Activated CD4-positive, alpha-beta T cell treated with anti-CD3 and anti-CD28 coated beads for 4 hours (primary cell): ENCODE measurements around the gene ZSCAN10.

Source experiments
- DNase-seq, 2 donors: peaks; one replicate each; pipeline ENCODE4 v3.0.0-alpha.2; 2020

The ZSCAN10 gene

DNA sequence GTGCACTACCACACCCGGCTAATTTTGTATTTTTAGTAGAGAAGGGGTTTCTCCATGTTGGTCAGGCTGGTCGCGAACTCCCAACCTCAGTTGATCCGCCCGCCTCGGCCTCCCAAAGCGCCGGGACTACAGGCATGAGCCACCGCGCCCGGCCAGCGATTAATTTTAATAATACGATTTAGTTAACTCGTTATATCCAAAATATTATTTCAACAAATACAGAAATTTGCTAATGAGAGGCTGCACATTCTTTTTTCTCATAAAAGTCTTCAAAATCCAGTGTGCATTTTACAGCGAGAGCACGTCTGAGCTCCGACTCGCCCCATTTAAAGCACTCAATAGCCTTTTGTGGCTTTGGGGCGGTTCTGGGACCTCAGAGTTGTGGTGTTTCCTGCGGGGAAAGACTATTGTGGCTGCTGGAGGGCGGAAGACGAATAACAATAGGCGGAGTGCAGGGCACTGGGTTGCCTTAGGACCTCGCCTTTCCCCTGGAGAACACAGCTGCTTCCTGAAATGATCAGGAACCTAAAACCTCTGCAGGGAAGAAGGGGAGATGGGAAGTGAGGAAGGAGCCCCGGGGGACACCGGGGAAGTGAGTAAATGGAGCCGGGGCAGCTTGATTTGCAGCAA, 2.9 kb upstream of the ZSCAN10 start:
- DNase-seq, result peak in 1 of 2 donors; percentile 28

DNA sequence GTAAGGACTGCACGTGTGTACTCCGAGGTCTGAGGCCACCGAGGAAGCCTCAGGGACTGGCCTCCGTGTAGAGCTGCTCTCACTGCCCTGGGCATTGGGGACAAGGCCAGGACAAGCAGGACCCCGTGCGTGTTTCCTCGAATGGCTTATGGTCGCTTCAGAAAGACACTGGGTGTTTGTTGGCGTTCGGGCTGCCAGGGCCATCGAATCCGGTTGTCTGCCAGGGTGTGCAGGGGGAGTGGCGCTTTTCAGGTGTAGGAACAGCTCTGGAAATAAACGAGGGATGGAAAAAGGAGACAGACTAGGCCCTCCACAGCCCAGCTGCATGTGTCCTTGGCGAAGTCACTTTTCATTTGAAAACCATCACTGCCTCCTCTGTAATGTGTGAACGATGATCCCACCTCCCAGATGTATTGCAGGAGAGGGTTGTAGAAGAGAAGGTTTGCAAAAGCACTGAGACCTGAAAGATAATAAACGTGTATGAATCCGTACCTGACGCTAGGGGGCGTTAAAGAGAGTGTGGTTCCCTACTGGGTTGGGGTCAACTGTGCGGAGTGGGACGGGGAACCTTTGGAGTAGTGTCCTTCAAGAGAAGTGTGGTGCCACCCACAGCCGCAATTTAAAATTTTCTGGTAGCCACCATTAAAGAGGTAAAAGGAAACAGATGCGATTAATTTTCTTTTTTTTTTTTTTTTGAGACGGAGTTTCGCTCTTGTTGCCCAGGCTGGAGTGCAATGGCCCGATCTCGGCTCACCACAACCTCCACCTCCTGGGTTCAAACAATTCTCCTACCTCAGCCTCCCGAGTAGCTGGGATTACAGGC, 2.1 kb upstream of the ZSCAN10 start:
- peak; percentile 34 to 49 for DNase-seq

DNA sequence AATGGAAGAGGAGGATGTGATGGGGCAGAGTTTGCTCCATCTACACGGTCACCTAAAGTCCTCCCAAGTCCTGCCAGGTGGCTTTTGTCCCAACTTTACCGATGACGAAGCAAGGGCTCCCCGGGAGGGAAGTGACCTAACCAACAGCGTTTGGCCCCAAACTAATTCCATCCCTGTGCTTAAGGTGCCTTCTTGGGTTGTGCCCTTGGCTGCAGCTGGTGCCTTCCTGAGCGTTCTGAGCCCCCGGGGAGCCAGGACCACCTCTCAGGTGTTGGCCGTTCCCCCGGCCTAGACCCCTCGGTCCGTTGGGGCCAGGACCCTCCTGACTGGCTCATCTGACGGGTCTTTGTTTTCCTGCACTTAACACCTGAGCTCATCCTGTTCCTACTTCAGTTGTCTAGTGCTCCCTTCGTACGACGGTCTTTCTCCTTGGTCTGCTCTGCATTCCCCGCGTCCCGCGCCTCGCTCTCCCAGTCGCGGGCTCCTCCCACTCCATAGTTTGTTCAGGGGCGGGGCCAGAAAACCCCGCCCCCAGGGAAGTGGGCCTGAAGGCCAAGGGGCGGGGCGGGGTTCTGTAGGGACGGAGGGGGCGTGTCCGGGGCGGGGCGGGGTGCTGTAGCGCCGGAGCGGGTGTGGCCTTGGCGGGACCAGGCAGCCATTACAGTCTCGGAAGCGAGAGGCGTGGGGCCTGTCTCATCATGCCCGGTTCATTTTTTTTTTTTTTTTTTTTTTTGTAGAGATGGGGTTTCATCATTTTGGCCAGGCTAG, 822 bp upstream of the ZSCAN10 start:
- DNase-seq, result peak; percentile 95 to 96

DNA sequence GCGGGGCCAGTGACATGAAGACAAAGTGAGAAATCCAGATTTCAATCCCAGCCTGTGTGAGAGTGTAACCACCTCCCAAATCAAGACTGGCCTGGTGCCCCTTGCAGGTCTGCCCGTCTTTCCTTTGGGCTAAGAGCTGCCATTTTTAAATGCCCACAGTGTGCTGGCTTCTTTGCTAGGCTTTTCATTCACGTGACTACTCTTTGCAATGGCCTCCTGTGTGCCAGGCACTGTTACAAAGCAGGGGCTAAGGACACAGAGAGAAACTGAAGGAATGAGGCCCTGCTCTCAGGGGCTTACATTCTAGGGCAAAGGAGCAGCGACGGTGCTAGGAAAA, 269 bp upstream of the ZSCAN10 start:
- no peak for DNase-seq

DNA sequence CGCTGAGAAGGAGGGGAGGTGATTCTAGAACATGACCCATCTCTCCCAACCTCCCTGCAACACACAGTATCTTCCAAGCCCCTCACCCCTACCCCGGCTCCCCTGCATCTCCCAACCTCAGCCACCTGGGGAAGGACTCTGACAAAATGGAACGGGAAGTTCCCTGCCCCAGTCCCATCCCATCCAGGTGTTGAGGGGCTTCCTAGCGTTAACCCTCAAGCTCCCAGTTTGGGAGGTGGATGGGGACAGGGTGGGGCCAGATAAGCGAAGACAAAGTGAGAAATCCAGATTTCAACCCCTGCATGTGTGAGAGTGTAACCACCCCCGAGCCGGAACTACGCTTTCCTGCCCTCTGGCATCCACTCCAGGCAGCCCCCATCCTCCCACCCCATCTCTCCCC, 1.8 kb downstream of the ZSCAN10 start:
- DNase-seq, result no peak

DNA sequence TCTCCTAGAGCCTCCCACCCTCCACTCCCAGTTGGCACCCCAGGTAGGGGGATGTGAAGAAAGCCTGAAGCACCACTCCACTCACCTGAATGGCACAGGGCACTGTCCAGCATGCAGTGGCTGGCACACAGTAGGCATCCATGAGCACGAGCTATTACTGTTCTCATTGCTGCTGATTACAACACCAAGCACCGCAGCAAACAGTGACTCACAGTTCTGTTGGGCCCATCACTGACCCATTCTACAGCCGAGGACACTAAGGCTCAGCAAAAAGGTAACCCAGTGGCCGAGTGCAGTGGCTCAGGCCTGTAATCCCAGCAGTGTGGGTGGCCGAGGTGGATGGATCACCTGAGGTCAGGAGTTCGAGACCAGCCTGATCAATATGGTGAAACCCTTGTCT, 2.7 kb downstream of the ZSCAN10 start:
- no peak for DNase-seq

DNA sequence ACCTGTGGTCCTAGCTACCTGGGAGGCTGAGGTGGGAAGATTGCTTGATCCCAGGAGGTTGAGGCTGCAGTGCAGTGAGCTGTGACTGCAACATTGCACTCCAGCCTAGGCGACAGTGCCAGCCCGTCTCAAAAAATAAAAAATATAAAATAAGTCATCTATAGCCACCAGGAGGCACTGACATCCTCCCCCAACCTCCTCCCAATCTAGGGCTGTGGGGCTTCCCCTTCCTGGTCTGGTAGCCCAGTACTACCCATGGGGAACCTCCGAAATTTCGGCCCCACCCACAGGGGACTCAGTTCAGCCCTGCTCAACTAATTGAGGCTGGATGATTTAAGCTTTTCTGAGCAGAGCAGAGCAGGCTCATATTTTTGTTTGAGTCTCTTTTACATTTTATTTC, 3.2 kb downstream of the ZSCAN10 start:
- peak; percentile 52 to 64 for DNase-seq

DNA sequence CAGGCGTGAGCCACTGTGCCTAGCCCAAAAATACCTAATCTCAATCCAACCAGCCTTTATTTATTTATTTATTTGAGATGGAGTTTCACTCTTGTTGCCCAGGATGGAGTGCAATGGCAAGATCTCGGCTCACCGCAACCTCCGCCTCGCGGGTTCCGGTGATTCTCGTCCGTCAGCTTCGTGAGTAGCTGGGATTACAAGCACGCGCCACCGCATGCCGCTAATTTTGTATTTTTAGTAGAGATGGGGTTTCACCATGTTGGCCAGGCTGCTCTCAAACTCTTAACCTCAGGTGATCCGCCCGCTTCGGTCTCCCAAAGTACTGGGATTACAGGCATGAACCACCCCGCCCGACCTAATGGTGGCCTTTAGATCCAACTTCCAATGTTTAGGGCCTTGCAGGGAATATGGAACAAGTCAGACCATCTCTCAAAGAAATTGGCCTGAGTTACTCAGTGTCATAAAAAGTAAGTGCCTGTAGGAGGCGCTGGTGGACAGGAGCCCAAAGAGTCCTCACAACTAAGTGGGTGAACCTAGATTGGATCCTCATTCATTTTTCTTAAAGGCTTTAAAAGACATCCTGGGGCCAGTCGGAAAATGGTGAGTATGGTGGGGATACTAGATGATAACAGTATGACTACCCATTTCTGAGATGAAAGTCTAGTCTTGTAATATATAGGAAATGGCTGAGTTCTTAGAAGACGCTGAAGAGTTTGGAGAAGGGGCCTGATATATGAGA, 4.6 kb downstream of the ZSCAN10 start:
- peak; percentile 47 to 60 for DNase-seq

DNA sequence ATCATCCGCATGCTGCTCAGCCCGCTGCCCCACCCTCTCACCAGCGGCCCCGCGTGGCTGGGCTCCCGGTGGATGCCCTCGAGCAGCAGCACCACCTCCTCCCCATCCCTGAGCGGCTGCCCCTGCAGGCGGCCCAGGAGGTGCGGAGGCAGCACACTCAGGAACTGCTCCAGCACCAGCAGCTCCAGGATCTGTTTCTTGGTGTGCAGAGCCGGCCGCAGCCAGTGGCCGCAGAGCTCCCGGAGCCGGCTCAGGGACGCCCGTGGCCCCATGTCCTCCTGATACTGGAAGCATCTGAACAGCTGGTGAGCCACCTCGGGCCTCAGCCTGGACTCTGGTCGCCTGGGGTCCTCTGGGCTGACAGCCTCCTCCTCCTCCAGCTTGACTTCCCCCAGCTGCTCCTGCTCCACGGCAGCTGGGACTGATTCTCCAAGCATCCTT, 6.6 kb downstream of the ZSCAN10 start:
- DNase-seq, result no peak

DNA sequence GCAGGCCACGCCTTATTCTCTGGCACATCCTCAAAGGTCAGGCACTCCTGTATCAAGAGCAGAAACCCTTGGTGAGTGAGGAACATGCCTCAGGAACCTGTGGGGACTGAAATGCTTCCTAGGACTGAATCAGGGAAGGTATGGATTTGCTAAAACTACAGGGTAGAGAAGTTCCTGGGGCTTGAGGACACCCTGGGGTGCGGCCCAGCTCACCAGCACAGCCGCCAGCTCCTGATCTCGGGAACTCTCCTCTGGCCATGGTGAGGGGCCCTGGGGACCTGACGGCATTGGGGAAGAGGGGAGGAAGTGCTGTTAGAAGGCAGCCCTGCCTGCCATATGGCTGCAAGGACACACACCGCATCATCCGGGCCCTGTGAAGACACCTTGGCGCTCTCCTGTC, 7.5 kb downstream of the ZSCAN10 start:
- no peak for DNase-seq

DNA sequence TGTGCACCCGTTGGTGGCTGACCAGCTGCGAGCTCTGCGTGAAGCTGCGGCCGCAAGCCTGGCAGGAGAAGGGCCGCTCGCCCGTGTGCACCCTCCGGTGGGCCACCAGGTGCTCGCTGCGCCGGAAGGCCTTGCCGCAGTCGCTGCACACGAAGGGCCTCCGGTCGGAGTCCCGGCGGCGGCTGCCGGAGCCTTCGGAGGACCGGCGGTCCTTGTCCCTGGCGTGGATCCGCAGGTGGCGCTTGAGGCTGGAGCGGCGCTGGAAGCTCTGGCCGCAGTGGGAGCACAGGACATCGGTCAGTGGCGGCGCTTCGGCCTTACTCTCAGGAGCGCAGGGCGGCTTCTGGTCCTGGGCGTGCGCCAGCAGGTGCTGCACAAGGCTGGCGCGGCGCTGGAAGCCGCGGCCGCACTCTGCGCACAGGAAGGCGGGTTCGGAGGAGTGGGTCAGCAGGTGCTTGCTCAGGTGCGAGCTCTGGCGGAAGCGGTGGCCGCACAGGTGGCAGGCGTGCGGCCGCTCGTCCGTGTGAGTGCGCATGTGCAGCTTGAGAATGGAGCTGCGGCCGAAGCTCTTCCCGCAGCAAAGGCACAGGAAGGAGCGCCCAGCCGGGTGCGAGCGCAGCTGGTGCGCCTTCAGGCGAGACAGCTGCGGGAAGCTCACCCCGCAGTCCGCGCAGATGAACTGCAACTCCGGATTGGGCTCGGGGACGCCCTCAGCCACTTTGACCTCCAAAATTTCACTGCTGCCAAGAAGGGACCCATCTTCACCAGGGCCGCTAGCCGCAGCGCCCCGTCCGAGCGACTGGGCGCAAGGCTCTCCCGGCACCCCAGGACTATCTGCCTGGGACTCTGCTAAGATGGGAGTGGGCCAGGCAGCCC, 9.1 kb downstream of the ZSCAN10 start:
- DNase-seq, result no peak

DNA sequence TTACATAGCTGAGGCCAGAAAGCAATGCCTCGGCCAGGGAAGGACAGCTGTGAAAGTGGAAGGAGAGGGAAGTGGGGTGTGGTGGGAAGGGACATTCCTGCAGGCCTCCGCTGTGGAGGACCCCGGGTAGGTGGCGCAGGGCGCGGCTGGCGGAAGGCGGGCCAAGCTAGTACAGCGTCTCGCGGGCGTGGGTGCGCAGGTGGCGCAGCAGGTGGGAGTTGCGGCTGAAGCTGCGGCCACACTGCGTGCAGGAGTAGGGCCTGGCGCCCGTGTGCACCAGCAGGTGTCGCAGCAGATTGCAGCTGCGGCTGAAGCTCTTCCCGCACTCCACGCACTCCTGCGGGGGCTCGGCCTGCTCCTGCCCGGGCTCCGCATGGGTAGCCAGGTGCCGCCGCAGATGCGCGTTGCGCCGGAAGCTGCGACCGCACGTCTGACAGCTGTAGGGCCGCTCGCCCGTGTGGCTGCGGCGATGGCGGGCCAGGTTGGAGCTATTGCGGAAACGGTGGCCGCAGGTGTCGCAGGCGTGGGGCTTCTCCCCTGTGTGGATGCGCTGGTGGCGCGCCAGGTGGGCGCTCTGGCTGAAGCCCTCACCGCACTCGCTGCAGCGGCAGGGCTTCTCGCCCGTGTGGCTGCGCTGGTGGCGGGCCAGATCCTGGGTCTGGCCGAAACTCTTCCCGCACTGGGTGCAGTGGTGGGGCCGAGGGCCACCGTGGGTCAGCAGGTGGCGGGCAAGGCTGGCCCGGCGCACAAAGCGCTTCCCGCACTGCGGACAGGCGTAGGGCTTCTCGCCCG, 10.0 kb downstream of the ZSCAN10 start:
- DNase-seq, result no peak

DNA sequence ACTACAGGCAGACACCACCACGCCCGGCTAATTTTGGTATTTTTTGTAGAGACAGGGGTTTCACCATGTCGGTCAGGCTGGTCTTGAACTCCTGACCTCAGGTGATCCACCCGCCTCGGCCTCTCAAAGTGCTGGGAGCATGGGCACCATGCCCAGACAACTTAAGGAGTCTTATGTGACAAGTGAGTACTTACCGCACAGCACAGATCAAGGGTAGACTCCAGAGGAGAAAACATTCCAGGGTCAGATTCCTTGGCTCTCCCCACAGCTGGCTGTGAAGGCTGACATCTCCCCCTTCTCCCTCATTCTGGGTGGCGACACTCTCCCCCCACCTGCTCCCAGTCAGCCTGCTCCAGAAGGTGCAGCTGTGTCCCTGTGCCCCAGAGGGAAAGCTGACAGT, 10.6 kb downstream of the ZSCAN10 start:
- no peak for DNase-seq

DNA sequence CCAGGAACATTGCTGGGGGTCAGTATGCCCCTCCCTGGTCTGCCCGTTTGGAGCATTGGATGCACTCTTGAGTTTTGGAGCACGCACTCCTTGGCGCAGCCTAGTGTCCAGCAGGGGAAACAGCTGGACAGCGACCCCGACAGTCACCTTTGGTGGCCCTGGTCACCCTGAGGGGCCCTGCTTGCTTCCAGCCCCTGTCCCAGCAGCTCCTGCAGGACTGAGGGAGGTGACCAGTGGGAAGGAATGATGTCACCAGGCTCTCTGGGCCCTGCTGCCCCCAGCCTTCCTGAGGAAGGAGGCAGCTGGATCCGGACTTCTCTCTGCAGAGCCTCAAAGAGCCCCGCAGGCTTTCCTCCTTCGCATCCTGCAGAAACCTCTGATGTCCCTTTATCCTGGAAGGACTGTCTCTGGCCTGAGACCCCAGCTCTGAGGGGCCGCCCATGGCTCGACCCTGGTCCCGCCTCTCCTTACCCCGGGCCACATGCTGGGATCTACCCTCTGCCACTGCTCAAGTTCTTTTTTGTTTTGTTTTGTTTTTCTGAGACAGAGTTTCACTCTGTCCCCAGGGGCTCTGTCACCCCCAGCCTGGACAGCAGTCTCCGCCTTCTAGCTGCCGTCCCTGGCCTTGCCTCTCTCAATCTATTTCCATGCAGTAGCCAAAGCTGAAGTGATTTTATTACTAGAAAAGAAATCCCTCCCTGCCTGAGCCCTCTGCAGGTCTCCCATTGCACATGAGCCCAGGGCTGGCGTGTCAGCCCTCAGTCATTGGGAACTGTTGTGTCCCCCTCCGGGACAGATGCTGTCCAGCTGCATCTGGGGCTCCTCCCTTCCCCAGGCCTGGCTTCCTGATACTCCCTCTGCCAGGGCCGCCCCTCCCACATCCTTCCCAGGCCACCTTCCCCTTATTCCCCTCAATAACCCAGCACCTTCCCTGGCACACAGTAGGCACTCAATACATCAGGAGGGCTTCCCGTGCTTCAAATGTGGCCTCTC, 11.6 kb downstream of the ZSCAN10 start:
- DNase-seq, result no peak

DNA sequence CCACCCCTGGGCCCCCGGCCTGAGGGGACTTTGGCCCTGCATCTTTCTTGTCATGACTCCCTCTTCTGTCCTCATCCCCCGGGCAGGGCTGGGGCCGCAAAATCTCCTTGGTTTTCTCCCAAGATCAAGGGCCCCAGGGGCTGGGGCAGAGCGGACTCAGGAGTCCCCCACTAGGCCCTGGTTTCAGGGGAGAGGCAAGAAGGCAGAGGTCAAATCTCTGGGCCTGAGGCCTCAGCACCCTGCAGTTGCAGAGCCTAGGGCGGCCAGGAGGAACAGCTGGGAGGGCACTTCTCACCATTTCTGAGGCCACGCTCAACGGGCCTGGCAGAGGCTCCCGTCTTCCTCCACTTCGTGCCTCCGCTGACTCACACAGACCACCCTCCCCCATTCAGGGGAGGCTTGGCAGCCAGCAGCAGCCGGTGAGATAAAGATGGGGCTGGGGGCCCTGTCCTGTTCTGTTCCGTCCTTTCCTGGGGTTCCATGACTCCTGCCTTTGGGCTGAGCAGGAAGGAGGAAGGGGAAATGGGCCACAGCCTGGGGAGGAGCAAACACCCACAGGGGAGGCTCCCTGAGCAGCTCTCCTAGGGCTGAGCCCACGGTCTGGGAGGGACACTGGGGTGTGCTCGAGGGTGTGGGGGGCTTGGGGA, 12.4 kb downstream of the ZSCAN10 start:
- peak in 1 of 2 donors; percentile 31 for DNase-seq

DNA sequence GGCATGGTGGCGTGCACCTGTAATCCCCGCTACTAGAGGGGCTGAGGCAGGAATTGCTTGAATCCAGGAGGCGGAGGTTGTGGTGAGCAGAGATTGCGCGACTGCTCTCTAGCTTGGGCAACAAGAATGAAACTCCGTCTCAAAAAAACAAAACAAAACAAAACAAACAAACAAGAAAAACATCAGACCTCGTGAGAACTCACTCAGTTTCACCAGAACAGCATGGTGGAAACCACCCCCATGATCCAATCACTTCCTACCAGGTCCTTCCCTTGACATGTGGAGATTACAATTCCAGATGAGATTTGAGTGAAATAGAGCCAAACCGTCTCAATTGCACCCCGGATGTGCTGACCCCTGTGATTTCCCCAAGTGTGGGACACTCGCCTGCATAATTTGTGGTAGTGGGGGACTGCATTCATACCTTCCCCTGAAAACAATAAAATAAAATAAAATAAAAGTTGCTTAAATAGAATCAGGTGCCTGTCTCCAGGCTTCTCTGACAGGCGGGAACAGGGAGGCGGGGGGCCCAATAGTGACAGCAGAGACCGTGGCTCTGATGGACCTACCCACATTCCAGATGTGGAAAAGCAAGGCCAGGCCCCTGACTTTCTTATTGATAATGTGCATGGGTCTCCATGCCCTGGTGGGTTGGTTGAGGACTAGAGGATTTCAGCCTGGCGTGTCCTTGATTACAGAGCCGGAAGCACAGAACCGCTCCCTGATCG, 13.1 kb downstream of the ZSCAN10 start:
- no peak for DNase-seq

DNA sequence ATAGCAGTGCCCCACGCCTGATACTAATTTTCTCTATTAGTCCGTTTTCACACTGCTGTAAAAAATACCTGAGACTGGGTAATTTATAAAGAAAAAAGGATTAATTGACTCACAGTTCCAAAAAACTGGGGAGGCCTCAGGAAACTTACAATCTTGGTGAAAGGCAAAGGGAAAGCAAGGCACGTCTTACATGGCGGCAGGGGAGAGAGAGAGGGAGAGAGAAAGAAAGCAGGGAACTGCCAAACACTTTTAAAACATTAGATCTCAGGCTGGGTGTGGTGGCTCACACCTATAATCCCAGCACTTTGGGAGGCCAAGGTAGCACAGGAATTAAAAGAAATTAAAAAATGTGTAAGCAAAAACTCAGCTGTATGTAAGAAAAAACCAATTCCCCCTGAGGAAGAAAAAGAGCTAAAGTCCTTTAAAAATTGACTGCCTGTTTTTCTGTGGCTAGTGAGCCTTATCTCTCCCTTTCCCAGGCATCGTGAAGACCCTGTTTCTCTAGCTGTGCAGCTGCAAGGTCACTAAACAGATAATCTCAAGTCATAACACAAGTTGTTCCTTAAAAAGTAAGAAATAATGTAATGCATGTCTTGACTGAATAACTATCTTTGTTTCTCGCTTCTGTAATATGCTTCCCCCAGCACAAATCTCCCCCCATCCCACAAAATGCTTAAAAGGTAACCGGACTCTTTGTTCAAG, 14.0 kb downstream of the ZSCAN10 start:
- DNase-seq, result no peak

DNA sequence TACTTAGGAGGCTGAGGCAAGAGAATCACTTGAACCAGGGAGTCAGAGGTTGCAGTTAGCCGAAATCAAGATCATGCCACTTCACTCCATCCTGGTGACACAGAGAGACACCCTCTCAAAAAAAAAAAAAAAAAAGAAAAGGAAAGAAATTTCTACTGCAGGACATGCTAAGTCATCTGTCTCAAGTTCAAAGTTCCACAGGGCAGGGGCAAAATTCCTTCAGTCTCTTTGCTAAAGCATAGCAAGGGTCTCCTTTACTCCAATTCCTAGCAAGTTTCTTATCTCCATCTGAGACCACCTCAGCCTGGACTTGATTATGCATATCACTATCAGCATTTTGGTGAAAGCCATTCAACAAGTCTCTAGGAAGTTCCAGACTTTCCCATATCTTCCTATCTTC, 14.6 kb downstream of the ZSCAN10 start:
- no peak for DNase-seq
